GM23248 (cell line): ENCODE data around the gene TRMT2A.

ENCODE experiments used
- EZH2 ChIP-seq: fragments of 200-600 bp; sonication (generic); IDR thresholded peaks from 2 replicates; pipeline ENCODE4 v1.6.1; 2018; ENCODE audit warnings: antibody characterized with exemption, mild to moderate bottlenecking; ENCODE audit not compliant: insufficient read depth, poor library complexity, severe bottlenecking
- EZH2phosphoT487 ChIP-seq: fragments of 200-600 bp; sonication (generic); IDR thresholded peaks from 2 replicates; pipeline ENCODE4 v1.6.1; 2018; ENCODE audit warnings: antibody characterized with exemption, moderate library complexity, mild to moderate bottlenecking, low read depth; ENCODE audit not compliant: insufficient read depth

- TF ChIP-seq EZH2phosphoT487, result no peak
- TF ChIP-seq EZH2, result no peak
Measured at GRCh38 chr22:20095521-20095920, 21.5 kb downstream of the TRMT2A start.
